Heart left ventricle (tissue), 13 donors: ENCODE data around the gene POLR2J.
A peak's percentile ranks its signal among the peaks of the same experiment; 100 is the strongest.
"Not testable (repeated sequence)": the region's sequence is repeated elsewhere in the genome, so short reads cannot be mapped to it uniquely, and the experiment has no call there.

Experiments used
- CTCF ChIP-seq, 12 donors: fragments of 200-600 bp; sonication (generic) in 4 of 12; IDR thresholded peaks; one replicate each; pipeline versions ENCODE4 v1.5.0 to v1.8.0; 2018 to 2022; ENCODE audit warnings: antibody characterized with exemption in 12 of 12, mild to moderate bottlenecking in 5 of 12
- POLR2A ChIP-seq, 2 donors: fragments of 450-650 bp; IDR thresholded peaks; one replicate each; pipeline ENCODE4 v1.6.1; 2017; ENCODE audit warnings: antibody characterized with exemption in 2 of 2, mild to moderate bottlenecking in 2 of 2, moderate library complexity in 2 of 2
- donor health status: ischemic (EF 13 %, LVEDD 7.1; RV severe dilation, severe dysfunction).
- donor health status: DM: no; HTN: yes; CAD: no.
- donor health status: DM: no; HTN: no; CAD: no.
- donor health status: ischemic (EF 25% LVEDD 6.9; RV normal size, moderate dysfunction).
- donor health status: ischemic (EF 25% LVEDD 5.7; RV mildly dilated, moderate dysfunction).
- donor health status: ischemic (EF 35%, LVEDD 5.7; RV mildly dilated, moderate dysfunction).
- donor health status: nonischemic (EF 11% LVEDD 7.7; RV severe dilation, severe dysfunction).
- donor health status: DM: yes; HTN: yes; CAD: no.
- donor health status: PGD.
- donor health status: ischemic (EF 29% LVEDD 5.4; RV normal size, mild dysfunction).
- donor health status: nonischemic (EF 23%, LVEDD 6.1; RV moderate dilation, normal function).

DNA sequence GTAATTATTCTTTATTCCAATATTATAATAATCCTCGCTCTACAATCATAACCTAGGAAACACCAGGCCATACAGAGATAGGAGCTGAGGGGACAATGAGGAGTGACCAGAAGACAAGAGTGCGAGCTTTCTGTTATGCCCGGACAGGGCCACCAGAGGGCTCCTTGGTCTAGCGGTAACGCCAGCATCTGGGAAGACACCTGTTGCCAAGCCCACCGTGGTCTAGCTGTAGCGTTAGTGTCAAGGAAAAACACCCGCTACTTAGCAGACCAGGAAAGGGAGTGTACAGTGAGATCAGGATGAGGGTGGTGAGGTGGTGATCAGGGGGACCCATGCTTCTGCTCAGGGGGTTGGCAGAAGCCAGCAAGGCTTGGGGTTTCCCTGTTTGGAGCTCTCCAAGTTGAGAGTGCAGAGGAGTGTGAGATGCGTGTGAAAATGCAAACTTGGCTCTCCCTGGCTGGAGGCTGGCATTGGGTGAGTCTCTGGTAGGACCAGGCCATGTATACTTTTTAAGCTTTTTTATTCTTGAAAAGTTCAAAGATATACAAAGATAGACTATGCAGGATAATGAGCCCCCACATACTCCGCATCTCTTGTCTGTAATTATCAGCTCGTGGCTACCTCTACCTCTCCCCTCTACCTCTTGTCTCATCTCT, 1.4 kb upstream of the POLR2J start:
- peak in 9 of 12 donors; percentile 20 to 60 (median 29) for TF ChIP-seq CTCF (IDR thresholded peaks at IDR 0.05)
- not testable (repeated sequence) for TF ChIP-seq POLR2A (IDR thresholded peaks at IDR 0.05)
